Body of pancreas (tissue), 4 donors: ENCODE data around the gene SYNE1. TPM values are rescaled to one million over a fixed set of nuclear protein-coding genes. Genes with fewer than 3 reads are reported as not detected.
"Not testable (repeated sequence)": the region's sequence is repeated elsewhere in the genome, so short reads cannot be mapped to it uniquely, and the experiment has no call there.

Source experiments
- ATAC-seq: fragments of 150-250 bp; one replicate; pipeline ENCODE4 v1.9.1; 2016
- DNase-seq, 4 donors: peaks; one replicate each; pipeline ENCODE4 v3.0.0-alpha.2; 2019
- H3K27ac ChIP-seq, 4 donors: fragments of 200-600 bp; sonication (generic); 1 replicate in 3 of 4; 2 replicates in 1 of 4; pipeline versions ENCODE4 v1.5.1 to v1.6.1; 2016 to 2019; ENCODE audit warnings: mild to moderate bottlenecking in 1 of 4, mixed read lengths in 1 of 4, moderate library complexity in 1 of 4
- H3K27me3 ChIP-seq, 2 donors: fragments of 200-600 bp; sonication (generic); one replicate each; pipeline ENCODE4 v1.6.0; 2016; ENCODE audit warnings: mild to moderate bottlenecking in 1 of 2
- H3K36me3 ChIP-seq, 2 donors: fragments of 200-600 bp; sonication (generic); replicated peaks in 1 of 2; 2 replicates each; pipeline ENCODE4 v1.5.1; 2016; ENCODE audit warnings: low read depth in 2 of 2; ENCODE audit not compliant: insufficient read depth in 1 of 2
- H3K4me1 ChIP-seq: fragments of 200-600 bp; sonication (generic); one replicate; pipeline ENCODE4 v1.6.0; 2016
- H3K4me3 ChIP-seq, 2 donors: fragments of 200-600 bp; sonication (generic); 1 replicate in 1 of 2; 2 replicates in 1 of 2; pipeline ENCODE4 v1.5.1; 2016 to 2019
- H3K9me3 ChIP-seq, 3 donors: fragments of 200-600 bp; sonication (generic); 1 replicate in 2 of 3; 2 replicates in 1 of 3; pipeline ENCODE4 v1.5.1; 2016
- CTCF ChIP-seq, 7 experiments: fragments of 450-650 bp in 4 of 7; fragments of 200-600 bp in 3 of 7; sonication (generic) in 3 of 7; IDR thresholded peaks; one replicate each; pipeline ENCODE4 v1.5.1; 2016 to 2019; ENCODE audit warnings: antibody characterized with exemption in 7 of 7
- POLR2A ChIP-seq, 3 donors: fragments of 450-650 bp; IDR thresholded peaks; one replicate each; pipeline ENCODE4 v1.6.1; 2016; ENCODE audit warnings: antibody characterized with exemption in 3 of 3, mild to moderate bottlenecking in 2 of 3
- WGBS, 2 donors: methylation state at CpG; one replicate each; pipeline ENCODE4 v1.1.5; 2017; 5-methylcytosine and 5-hydroxymethylcytosine counted together
- intact Hi-C: fragments of 100-400 bp; cut with DNase I; formaldehyde crosslinking; loops from one replicate; pipeline ENCODE4 v1.15.1; 2023
- total RNA-seq, 2 donors: library from RNA; depleted of rRNA; stranded (reverse); fragments of >200 nt; gene quantifications; one replicate each; pipeline ENCODE4 v1.1.0, GENCODE V29; 2016

The SYNE1 gene
- total RNA-seq, 2 donors from 2014 or later = 109 to 123 TPM

GRCh38 chr6:152491501-152491900 is 145.7 kb downstream of the SYNE1 start:
- H3K27ac ChIP-seq, H3K27me3 ChIP-seq, ATAC-seq, intact Hi-C loops, DNase-seq, H3K4me3 ChIP-seq, H3K9me3 ChIP-seq, H3K4me1 ChIP-seq, H3K36me3 ChIP-seq: not testable (repeated sequence)
- WGBS, 2 donors = 55 to 65% methylated on average over 2 of the region's 2 CpGs

GRCh38 chr6:152490971-152491378 is 146.2 kb downstream of the SYNE1 start:
- H3K36me3 ChIP-seq = not testable (repeated sequence)

GRCh38 chr6:152484806-152485205 is 152.4 kb downstream of the SYNE1 start:
- intact Hi-C loops = no loop called here
- ATAC-seq (no peak), DNase-seq (no peak)
- Histone ChIP-seq H3K36me3 (no peaks in the 10 kb centered on the region), H3K9me3 (no peaks in the 10 kb centered on the region), H3K4me3 (no peak overlapping the region), H3K27ac (no peak overlapping the region), H3K27me3 (no peaks in the 10 kb centered on the region), H3K4me1 (no peaks in the 10 kb centered on the region)
- TF ChIP-seq POLR2A (IDR thresholded peaks at IDR 0.05) (no peak), CTCF (IDR thresholded peaks at IDR 0.05) (no peak)
- 57 to 64% methylated on average over 2 of the region's 2 CpGs for WGBS, 2 donors

More at GRCh38 chr6:152490971-152491378, 146.2 kb downstream of the SYNE1 start:
- intact Hi-C loops, H3K9me3 ChIP-seq, H3K4me1 ChIP-seq, H3K27me3 ChIP-seq, H3K27ac ChIP-seq, DNase-seq, ATAC-seq, H3K4me3 ChIP-seq: not testable (repeated sequence)
- WGBS, 2 donors = 60 to 61% methylated on average over 5 of the region's 5 CpGs

- DNase-seq = no peak
- WGBS, 2 donors = 87 to 88% methylated on average over 1 of the region's 1 CpG
- no peaks in the 10 kb centered on the region for H3K4me1 ChIP-seq
- intact Hi-C loops = no loop called here
- no peaks in the 10 kb centered on the region for H3K9me3 ChIP-seq
- H3K36me3 ChIP-seq = no peaks in the 10 kb centered on the region
- no peak for TF ChIP-seq CTCF (IDR thresholded peaks at IDR 0.05)
- no peak for TF ChIP-seq POLR2A (IDR thresholded peaks at IDR 0.05)
- no peak overlapping the region for H3K4me3 ChIP-seq
- H3K27ac ChIP-seq = no peak overlapping the region
- ATAC-seq = no peak
- no peaks in the 10 kb centered on the region for H3K27me3 ChIP-seq
Observed at GRCh38 chr6:152482289-152482688, 154.9 kb downstream of the SYNE1 start.

- TF ChIP-seq POLR2A (IDR thresholded peaks at IDR 0.05) = no peak
- no peak for TF ChIP-seq CTCF (IDR thresholded peaks at IDR 0.05)
- Histone ChIP-seq H3K27ac (no peak overlapping the region), H3K27me3 (no peaks in the 10 kb centered on the region), H3K9me3 (no peaks in the 10 kb centered on the region), H3K4me1 (no peaks in the 10 kb centered on the region), H3K4me3 (no peak overlapping the region), H3K36me3 (no peaks in the 10 kb centered on the region)
- intact Hi-C loops = no loop called here
- no peak for DNase-seq
- WGBS, 2 donors = 76 to 87% methylated on average over 11 of the region's 11 CpGs
- no peak for ATAC-seq
Observed at GRCh38 chr6:152478377-152479010, 158.7 kb downstream of the SYNE1 start.

GRCh38 chr6:152474354-152474753 is 162.8 kb downstream of the SYNE1 start:
- no peak overlapping the region for H3K4me3 ChIP-seq
- H3K4me1 ChIP-seq = no peaks in the 10 kb centered on the region
- H3K27ac ChIP-seq = no peak overlapping the region
- no peaks in the 10 kb centered on the region for H3K27me3 ChIP-seq
- H3K9me3 ChIP-seq = no peaks in the 10 kb centered on the region
- TF ChIP-seq CTCF (IDR thresholded peaks at IDR 0.05) (no peak), POLR2A (IDR thresholded peaks at IDR 0.05) (no peak)
- ATAC-seq (no peak), DNase-seq (no peak)
- intact Hi-C loops = no loop called here
- WGBS, 2 donors = 58 to 72% methylated on average over 1 of the region's 1 CpG
- H3K36me3 ChIP-seq = no peaks in the 10 kb centered on the region
